T1000 (cell line): Measurements from ENCODE around the gene NUP133.
"Not testable (repeated sequence)": the region's sequence is repeated elsewhere in the genome, so short reads cannot be mapped to it uniquely, and the experiment has no call there.

Experiments used
- DNase-seq: peaks from one replicate; lab custom pipeline; 2025; ENCODE audit warnings: mixed read lengths; lab: John Stamatoyannopoulos, UW

The NUP133 gene

DNA sequence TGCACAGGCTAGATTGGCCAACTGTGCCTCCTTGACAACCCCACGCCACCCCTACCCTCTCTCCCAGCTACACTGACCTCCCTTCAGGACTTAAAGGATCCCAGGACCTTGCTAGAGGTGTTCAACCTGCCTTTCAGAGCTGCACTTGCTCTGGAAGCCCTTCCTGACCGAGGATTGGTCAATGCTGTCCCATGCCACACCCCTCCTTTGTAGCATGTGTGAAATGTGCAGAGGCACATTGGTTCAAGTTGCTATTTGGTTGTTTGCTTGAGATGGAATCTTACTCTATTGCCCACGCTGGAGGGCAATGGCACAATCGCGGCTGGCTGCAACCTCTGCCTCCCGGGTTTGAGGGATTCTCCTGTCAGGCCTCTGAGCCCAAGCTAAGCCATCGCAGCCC is 96.1 kb downstream of the NUP133 start:
- DNase-seq = no peak

DNA sequence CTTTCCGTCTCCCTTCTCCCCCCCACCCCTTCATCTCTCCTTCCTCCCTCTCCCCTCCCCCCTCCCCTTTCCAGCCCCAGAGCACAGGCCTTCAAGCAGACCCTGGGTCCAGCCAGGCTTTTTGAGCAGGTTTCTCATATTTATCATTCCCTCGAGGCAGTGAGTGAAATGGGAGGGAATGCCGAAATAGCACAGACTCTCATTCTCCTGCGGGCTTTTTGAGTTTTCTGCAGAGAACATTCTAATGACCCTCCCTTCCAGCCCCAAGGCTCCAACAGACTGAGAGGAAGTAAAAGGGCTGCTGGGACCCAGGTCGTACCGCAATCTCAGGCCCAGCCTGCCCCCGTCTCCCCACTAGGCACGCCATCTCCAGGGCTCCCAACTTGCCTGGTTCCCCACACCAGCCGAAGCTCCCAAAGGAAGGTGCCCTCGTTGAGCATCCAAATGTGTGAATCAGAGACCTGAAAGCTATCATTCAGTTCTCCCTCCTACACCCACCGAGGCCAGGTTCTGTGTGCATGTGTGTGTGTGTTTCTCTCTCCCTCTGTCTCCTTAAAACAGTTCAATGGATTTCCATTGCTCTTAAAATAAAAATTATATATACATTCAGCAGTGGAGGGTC is 96.6 kb downstream of the NUP133 start:
- DNase-seq = no peak

DNA sequence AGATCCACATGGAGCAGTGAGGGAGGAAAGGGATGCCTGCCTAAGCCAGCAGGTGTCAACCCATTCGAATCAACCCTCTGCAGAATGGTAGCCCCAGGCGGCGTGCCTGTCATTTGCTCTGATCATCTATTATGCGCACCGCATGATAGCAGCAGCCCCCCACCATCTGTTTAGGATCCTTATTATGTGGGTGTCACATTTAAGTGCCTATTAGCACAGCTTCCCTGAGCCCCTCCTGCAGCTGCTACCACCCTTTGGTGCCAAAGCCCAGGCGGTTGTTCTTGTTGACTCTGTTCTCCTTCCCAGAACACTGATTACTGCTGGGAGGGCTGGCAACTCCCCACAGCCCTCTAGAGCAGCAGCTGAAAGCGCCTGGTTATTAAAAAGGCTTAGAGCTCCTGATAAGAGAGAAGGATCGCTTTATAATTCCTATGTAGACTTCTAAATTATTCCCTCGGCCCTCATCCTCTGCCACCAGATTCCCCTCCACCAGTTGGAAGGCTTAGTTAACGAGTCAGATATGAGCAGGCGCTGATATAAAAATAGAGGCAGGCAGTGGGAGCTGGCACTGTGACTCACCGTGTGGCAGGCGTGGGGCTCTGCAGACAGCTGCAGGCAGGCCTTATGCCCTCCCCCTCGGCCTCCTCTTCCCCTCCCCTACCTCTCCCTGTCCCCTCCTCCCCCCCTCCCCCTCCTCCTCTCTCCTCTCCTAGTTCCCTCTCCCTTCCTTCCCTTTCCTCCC is 97.3 kb downstream of the NUP133 start:
- DNase-seq = peak; percentile 82

DNA sequence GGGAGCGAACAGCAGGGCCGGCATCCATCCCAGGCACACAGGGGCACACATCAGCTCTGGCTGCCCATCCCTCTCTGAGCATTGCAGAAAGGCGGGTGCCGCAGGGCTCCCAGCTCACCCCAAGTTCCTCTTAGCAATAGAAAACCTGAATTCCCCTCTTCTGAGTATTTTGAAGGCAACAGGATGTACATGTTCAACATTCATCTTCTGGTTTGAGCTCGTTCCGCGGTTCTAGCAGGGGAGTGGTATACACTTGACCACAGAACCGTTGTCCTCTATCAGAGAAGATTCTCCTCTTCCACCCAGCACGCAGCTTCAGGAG is 97.8 kb downstream of the NUP133 start:
- DNase-seq = no peak

DNA sequence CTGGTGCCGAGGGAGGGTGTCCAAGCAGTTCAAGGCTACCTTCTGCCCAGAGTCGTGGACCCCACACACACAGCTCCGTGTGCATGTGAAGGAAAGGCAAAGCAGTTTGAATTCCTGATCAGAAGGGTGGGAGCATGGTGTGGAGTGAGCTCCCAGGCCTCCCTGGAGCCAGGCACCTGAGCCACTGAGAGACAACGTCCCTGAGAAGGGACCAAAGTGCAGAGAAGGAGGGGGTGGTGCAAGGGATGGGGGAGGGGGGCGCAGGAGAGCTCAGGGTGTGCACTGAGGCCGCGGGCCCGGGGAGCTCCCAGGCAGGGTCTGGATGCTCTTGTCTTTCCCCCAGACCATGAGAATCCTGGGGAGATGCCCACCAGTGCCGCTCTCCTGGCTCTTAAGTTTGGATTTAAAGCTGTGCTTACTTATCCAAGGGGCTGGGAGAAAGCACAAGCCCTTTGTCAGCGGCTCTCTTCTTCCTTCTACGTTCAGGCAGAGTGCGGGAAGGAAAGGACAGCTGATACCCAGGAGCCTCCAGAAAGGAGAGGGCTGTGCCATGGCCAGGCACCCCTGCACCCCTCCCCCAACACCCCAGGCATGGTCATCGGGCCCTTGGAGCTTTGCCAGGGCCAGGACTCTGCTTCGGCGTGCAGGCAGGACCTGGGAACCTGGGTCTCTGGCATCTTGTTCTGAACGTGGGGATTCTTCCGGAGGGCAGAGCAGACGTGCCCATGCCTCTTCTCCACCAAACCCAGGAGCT is 98.3 kb downstream of the NUP133 start:
- DNase-seq = no peak

DNA sequence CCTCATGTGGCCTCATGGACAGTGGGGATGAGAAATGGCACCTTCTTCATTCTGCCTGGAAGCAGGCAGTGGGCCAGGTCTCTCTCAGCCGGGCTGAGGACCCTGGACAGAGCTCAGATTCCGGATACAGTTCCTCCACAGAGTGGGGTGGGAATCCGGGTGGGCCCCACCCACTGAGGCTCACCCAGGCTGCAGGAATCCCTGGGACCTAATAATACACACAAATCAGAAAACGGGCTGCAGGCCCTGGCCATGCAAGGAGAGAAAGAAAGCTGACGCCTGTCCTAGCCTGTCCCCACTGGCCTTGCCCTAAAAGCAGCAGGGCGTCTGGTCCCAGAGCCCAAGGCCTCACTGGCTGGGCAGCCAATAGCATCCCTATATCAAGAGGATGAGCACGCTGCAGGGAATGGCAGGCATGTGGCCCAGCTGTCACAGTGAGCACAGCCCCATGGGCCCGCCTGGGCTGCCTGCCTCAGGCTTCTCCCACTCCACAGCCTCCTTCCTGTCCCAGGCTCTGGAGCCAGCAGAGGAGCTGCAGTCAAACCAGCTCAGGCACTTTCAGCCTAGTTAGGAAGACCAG is 99.6 kb downstream of the NUP133 start:
- no peak for DNase-seq

DNA sequence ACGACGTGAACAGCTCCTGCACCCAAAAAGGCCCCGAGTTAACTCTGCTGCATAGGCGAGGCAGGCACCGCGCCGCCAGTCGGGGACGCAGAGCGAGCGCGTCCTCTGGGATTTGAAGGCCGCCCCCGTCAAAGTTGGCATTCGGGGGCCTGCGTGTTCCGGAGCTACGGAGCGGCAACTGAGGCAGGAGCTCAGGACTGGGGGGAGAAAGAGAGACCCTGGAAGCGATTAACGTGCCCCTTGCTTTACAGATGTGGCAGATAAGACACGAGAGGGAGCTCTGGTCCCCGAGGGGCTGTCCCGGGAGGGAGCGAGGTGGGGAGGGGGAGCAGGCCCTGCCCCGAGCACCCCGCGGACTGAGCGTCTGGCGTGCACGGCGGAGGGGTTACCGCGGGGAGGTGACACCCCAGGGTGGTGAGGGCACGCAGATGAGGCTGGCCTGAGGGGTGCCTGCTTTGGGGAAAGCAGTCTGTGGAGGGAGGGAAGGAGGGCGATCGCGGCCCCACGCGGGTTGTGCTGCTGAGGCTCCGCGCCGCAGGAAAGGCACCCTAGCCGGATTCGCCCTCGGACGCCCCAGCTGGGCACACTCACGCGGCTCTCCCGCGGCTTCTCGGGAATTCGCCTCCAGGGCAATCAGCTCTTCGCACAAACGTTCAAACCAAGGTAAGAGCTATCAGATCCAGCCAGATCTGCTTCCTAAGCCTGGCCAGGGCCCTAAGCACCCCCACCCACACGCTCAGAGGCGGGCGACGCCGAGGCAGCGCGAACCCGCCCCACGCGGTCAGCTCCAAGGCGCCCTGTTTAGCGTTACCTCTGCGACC is 100.7 kb downstream of the NUP133 start:
- no peak for DNase-seq

DNA sequence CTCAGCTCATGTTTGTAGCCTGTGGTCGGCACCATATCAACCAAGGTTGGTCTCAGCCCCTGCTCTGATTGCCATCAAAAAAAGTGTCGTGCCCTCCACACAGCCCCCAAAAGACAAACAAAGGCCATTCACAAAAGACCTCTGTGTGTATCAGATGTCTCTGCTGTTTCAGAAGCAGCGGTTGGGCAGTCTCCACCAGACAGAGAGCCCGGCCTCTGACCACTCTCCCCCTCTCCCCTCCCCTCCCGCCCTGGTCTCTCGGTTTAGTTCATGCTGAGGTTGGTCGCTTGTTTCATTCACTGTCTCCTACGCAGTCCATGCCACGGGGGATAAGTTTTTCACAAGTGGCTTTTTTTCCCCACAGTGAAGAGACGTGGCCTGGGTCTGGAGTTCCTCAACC is 101.3 kb downstream of the NUP133 start:
- DNase-seq = no peak

DNA sequence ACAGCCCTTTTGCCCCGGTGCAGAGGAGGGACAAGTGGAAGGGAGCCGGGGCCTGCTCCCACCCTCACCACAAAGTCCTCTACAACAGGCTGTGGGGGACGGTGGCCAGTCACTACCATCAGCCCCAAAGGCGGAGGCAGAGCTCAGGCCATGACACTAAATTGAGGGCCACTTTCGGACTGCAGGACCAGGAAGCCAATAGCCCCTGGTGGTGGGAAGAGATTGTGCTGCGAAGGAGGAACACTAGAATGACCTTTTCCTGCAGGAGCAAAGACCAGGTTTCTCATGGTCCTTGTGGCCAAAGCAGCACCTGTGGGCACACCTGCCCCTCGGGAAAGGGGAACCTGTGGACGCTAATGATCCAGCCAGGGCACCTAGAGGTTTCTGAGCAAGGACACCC is 104.6 kb downstream of the NUP133 start:
- DNase-seq = no peak

DNA sequence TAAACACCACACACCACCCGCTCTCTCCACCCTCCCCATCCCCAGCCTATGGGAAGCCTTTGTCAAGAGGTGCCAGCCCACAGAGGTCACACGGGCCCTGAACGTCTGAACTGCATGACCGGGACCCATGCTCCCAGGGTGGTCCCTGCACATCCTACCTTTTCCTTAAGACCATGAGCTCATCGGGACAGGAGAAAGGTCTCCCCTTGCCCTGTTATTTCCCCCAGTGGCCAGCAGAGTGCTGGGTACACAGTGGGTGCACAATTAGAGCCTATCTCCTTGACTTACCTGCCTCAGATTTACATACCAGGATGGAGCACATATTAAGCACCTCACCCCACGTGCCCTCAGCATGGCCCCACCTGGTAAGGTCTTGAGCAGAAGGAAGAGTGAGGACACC is 105.1 kb downstream of the NUP133 start:
- DNase-seq = no peak

DNA sequence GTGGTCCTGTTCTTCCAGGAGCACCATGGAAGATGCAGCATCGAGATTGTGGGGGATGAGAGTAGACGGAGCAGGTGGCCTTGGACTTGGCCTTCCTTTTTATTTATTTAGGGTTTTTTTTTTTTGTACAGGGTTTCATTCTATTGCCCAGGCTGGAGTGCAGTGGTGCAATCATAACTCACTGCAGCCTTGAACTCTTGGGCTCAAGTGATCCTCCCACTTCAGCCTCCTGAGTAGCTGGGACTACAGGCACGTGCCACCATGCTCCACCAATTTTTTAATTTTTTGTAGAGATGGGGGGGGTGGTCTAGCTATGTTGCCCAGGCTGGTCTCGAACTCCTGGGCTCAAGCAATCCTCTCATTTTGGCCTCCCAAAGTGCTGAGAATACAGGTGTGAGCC is 105.8 kb downstream of the NUP133 start:
- not testable (repeated sequence) for DNase-seq

DNA sequence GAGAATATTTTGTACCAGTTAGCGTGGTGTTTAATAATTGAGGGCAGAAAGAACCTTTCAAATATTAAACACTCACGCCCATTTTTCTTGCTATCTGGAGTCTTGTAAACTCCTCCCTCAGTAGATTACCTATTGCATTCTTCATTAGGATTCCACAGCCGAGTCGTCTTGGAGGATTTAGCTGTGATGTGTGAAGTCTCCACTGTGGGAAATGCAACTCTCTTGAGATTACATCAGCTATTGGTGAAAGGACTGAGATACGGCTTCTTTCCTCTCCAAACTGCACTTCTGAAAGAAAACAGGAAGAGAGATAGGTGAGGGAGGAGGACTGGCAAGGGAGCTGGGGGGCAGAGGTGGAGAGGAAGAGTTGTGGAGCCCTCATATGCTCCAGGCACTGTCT is 110.4 kb downstream of the NUP133 start:
- no peak for DNase-seq

DNA sequence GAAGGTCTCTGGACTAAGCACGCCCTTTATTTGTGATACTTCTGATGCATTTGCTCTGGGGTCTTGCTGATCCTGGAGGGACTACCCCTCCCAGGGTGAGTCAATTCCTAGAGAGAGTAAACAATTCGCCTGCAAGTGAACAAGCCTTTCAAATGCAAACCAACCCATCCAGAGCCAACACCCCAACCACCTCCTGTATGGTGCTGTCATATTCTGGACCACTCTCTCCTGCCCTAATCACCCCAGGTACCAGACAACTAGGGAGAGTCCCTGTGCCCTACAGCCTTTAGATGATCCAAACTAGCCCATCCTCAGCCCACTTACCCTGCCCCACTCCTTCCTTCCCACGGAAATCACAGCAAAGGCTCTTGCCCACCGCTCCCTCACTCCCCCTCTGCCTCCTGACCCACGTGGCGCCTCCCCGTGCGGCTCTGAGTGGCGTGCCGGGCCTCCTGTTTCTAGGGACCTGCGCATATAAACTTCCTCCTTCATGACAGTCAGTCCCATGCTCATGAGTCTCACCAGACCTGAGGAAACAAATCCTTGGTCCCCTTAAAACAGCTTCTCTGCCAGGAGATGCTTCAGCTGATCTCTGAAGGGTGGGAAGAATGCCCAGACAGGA is 111.4 kb downstream of the NUP133 start:
- DNase-seq = no peak

DNA sequence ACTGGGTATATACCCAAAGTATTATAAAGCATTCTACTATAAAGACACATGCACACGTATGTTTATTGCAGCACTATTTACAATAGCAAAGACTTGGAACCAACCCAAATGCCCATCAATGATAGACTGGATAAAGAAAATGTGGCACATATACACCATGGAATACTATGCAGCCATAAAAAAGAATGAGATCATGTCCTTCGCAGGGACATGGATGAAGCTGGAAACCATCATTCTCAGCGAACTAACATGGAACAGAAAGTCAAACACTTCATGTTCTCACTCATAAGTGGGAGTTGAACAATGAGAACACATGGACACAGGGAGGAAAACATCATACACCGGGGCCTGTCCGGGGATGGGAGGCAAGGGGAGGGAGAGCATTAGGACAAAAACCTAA is 113.6 kb downstream of the NUP133 start:
- DNase-seq = not testable (repeated sequence)

DNA sequence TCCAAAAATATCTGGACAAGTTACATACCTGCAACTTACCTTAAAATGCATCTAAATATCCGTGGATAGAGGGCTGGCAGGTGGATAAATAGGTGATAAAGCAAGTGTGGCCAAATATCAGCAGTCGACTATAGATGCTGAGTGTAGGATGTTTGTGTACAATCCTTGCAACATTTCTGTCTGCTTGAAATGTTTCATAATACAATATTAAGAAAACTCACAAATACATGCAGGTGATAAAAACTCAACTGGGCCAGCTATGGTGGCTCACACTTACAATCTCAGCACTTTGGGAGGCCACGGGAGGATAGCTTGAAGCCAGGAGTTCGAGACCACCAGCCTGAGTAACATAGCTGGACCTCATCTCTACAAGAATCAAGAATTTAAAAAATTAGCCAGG is 115.2 kb downstream of the NUP133 start:
- DNase-seq = no peak
